Activated T-cell treated with anti-CD3 and anti-CD28 coated beads for 1 hour (primary cell): Measurements from ENCODE around the gene MINDY2.
"Not testable (repeated sequence)": the region's sequence is repeated elsewhere in the genome, so short reads cannot be mapped to it uniquely, and the experiment has no call there.

ENCODE experiments used
- DNase-seq: peaks from one replicate; pipeline ENCODE4 v3.0.0-alpha.2; 2020; ENCODE audit warnings: low read depth

MINDY2 gene

GRCh38 chr15:58883926-58884325 is 112.8 kb downstream of the MINDY2 start:
- DNase-seq = not testable (repeated sequence)

- DNase-seq = no peak
Observed at GRCh38 chr15:58886921-58887320, 115.8 kb downstream of the MINDY2 start.

GRCh38 chr15:58889363-58889762 is 118.3 kb downstream of the MINDY2 start:
- DNase-seq = no peak

DNA sequence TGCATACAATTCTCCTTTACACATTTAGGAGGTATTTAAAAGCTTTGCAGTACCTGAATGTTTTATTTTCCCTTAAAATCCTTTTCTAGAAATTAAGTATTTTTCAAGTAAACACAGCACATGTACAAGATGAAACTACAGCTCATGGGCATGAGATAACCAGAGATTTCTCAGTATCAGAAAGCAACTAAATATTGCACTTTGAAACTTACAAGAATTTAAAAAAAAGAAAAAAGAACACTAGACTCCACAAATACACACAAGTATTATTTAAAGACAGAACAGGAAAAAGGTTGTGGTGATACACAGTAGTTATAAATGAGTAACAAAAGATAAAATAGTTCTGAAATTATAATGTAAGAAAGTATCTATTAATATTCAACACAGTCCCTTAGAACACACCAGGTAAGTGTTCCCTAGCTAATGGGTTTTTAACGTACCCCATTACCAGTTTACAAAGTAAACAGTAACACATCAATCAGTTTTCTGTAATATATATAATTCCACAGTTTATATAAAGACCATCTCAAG is 127.1 kb downstream of the MINDY2 start:
- no peak for DNase-seq

DNA sequence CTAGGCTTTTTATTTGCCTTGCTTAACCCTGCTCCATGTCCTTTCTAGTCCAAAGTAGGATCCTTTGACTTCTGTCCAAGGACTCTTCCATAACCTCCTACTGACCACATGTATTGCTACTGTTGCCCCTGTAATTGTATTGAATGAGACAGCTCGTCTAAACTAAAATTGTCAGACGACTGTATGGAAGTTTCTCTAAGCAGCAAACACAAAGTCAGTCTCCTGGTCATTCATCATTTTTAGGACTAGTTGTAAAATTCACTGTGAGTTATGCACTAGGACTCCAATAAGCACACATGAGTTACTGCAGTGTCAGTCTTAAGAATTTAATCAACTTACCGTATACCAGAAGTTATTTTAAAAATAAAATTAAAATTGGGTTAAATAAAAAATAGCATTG is 129.5 kb downstream of the MINDY2 start:
- no peak for DNase-seq

DNA sequence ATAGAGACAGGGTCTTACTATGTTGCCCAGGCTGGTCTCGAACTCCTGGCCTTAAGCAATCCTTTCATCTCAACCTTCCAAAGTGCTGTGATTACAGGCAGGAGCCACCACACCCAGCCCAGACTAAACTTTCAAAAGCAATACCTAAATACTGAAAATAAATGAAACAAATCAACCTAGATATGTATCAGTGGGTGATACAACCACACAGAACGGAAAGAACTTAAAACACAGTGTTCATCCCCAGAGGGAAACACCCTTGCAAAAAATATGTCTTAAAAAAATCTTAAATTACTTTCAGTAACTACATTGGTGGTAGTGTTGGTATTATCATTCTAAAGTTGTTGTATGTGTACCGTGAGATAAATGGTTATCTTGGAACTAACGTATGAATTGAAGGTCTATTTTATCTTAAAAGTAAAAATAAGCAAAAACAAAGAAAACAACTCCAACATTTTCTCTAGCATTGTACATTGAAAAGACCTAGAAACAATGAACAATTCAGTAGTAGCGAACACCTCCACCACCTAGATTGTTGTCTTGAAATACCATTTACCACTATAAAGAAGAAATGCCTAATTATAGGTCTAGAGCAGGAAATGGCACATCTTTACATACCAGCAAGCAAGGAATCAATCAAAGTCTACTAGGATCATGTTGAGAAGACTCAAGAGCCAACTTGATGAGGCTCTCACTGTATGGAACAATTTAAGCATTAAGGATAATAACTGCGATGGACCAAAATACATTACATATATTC is 137.6 kb downstream of the MINDY2 start:
- DNase-seq = no peak

GRCh38 chr15:58909616-58910015 is 138.5 kb downstream of the MINDY2 start:
- no peak for DNase-seq

DNA sequence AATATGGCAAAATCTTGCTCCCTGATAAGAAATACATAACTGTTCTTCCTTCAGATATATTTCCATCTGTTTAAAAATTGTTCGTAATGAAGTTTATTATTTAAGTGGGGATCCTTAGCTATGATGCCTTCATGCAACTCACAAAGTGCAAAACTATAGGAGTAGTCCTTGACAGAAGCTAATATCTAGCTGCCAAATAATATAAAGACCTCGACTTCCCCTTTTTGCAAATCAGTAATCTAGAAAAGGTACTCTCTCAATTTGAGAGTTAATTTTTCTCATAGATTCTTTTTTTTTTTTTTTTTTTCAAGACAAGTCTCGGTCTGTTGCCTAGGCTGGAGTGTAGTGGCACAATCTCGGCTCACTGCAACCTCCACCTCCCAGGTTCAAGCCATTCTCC is 139.4 kb downstream of the MINDY2 start:
- no peak for DNase-seq
